ENCODE data around the gene ZDHHC21.

DNA sequence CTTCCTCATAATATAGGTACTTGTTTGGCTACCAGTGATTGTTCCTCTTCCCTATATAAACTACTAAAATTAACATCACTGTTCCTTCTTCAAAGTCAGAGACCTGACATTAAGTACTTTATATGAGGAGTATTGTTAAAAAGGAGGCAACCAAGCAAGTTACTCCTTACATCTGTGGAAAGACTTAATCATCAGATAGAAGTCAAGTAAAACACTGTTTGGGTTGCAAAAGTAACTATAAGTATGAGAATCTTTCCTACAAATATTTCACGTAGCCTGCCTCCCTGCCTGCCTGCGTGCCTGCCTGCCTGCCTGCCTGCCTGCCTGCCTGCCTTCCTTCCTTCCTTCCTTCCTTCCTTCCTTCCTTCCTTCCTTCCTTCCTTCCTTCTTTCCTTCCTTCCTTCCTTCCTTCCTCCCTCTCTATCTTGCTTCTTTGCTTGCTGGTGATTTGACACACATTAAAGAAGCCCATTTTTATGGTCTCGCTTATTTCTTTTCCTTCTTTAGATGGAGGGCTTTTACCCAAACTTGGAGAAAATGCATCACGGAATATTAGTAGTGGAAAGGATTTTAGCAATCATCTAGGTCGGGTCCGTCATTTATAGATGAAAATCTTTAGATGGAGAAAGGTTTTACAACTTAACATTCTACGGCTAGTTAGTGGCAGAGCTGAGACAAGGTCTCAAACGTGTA, 26.1 kb upstream of the ZDHHC21 start:
- TF ChIP-seq, protein P1, sequence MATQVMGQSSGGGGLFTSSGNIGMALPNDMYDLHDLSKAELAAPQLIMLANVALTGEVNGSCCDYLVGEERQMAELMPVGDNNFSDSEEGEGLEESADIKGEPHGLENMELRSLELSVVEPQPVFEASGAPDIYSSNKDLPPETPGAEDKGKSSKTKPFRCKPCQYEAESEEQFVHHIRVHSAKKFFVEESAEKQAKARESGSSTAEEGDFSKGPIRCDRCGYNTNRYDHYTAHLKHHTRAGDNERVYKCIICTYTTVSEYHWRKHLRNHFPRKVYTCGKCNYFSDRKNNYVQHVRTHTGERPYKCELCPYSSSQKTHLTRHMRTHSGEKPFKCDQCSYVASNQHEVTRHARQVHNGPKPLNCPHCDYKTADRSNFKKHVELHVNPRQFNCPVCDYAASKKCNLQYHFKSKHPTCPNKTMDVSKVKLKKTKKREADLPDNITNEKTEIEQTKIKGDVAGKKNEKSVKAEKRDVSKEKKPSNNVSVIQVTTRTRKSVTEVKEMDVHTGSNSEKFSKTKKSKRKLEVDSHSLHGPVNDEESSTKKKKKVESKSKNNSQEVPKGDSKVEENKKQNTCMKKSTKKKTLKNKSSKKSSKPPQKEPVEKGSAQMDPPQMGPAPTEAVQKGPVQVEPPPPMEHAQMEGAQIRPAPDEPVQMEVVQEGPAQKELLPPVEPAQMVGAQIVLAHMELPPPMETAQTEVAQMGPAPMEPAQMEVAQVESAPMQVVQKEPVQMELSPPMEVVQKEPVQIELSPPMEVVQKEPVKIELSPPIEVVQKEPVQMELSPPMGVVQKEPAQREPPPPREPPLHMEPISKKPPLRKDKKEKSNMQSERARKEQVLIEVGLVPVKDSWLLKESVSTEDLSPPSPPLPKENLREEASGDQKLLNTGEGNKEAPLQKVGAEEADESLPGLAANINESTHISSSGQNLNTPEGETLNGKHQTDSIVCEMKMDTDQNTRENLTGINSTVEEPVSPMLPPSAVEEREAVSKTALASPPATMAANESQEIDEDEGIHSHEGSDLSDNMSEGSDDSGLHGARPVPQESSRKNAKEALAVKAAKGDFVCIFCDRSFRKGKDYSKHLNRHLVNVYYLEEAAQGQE (IDR thresholded peaks at IDR 0.05; ENCODE audit: insufficient read depth in 1 of 2, low read depth in 2 of 2, low read length in 1 of 2), result no peak
- TF ChIP-seq, protein P2, sequence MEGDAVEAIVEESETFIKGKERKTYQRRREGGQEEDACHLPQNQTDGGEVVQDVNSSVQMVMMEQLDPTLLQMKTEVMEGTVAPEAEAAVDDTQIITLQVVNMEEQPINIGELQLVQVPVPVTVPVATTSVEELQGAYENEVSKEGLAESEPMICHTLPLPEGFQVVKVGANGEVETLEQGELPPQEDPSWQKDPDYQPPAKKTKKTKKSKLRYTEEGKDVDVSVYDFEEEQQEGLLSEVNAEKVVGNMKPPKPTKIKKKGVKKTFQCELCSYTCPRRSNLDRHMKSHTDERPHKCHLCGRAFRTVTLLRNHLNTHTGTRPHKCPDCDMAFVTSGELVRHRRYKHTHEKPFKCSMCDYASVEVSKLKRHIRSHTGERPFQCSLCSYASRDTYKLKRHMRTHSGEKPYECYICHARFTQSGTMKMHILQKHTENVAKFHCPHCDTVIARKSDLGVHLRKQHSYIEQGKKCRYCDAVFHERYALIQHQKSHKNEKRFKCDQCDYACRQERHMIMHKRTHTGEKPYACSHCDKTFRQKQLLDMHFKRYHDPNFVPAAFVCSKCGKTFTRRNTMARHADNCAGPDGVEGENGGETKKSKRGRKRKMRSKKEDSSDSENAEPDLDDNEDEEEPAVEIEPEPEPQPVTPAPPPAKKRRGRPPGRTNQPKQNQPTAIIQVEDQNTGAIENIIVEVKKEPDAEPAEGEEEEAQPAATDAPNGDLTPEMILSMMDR (IDR thresholded peaks at IDR 0.05), result no peak
- no peak for TF ChIP-seq POLR2AphosphoS5 (IDR thresholded peaks at IDR 0.05; ENCODE audit: low read depth, low read length)

Measured in Panc1 (cell line).